K562 (cell line): ENCODE results near the gene HTR2C. TPM values are rescaled to one million over a fixed set of nuclear protein-coding genes. Genes with fewer than 3 reads are reported as not detected.

Source experiments
- ATAC-seq: fragments of 200-7000 bp; cut with Tn5 transposase; 3 replicates; pipeline ENCODE4 v1.9.1; 2020; ENCODE audit warnings: moderate library complexity
- BruUV-seq: library from RNA; stranded (reverse); fragments of 400-500 nt; replicated peaks from 2 replicates; lab custom pipeline; 2021; lab: Mats Ljungman, UMichigan
- CTCF ChIA-PET: fragments of 300-600 bp; formaldehyde crosslinking; extraction: SDS; loops from one replicate; lab custom pipeline; 2021; ENCODE audit warnings: low intra/inter-chr PET ratio; lab: Yijun Ruan, JAX
- POLR2A ChIA-PET: fragments of 300-600, 350-650 bp; sonication (Branson Sonifier 250); formaldehyde crosslinking; extraction: SDS; loops from one replicate; lab custom pipeline; 2021; ENCODE audit warnings: antibody characterized with exemption, inconsistent platforms; lab: Yijun Ruan, JAX
- DNase-seq, 4 experiments: peaks; one replicate each; pipeline versions ENCODE4 v3.0.0 to v3.0.0-alpha.2; 2011 to 2018; ENCODE audit warnings: low spot score in 3 of 4, mixed read lengths in 3 of 4; ENCODE audit errors: extremely low read depth in 1 of 4
- FAIRE-seq: peaks from 2 replicates; lab custom pipeline; 2011; peaks lifted over from hg19 to GRCh38; lab: Jason Lieb, UNC
- H2AFZ ChIP-seq: 2 replicates; pipeline ENCODE4 v1.6.0; 2011; ENCODE audit warnings: low read depth, low read length, control low read depth, inconsistent platforms
- H3K27ac ChIP-seq: fragments of 200-600 bp; 3 replicates; pipeline ENCODE4 v1.8.0; 2011; ENCODE audit warnings: low read depth, mild to moderate bottlenecking, control low read depth, inconsistent platforms, low read length, moderate library complexity, mixed read lengths; ENCODE audit errors: extremely low read depth
- H3K27me3 ChIP-seq, 2 experiments: fragments of 300-600 bp in 1 of 2; 2 replicates in 1 of 2; 3 replicates in 1 of 2; pipeline versions ENCODE4 v1.6.0 to v1.8.0; 2011; ENCODE audit warnings: inconsistent platforms in 2 of 2, low read length in 2 of 2, mild to moderate bottlenecking in 1 of 2, mixed read lengths in 1 of 2, moderate library complexity in 1 of 2; ENCODE audit not compliant: control insufficient read depth in 2 of 2, insufficient read depth in 2 of 2
- H3K36me3 ChIP-seq: fragments of 300-600 bp; 3 replicates; pipeline ENCODE4 v1.8.0; 2011; ENCODE audit warnings: mild to moderate bottlenecking, low read length, inconsistent platforms; ENCODE audit not compliant: control insufficient read depth, insufficient read depth
- H3K4me1 ChIP-seq, 2 experiments: fragments of 200-600 bp in 1 of 2; replicated peaks in 1 of 2; 2 replicates in 1 of 2; 3 replicates in 1 of 2; pipeline versions ENCODE4 v1.5.1 to v1.8.0; 2011; ENCODE audit warnings: inconsistent platforms in 2 of 2, low read length in 2 of 2, mild to moderate bottlenecking in 1 of 2, mixed read lengths in 1 of 2, moderate library complexity in 1 of 2; ENCODE audit not compliant: control insufficient read depth in 2 of 2, insufficient read depth in 2 of 2
- H3K4me2 ChIP-seq: 2 replicates; pipeline ENCODE4 v1.6.1; 2011; ENCODE audit warnings: low read length, control low read depth, inconsistent platforms, mixed read lengths; ENCODE audit not compliant: insufficient read depth
- H3K4me3 ChIP-seq: fragments of 200-600 bp; sonication (generic), shearing (Covaris generic); 2 replicates; pipeline ENCODE4 v1.5.1; 2016; ENCODE audit warnings: control low read depth, inconsistent platforms
- H3K79me2 ChIP-seq: fragments of 200-600 bp; 3 replicates; pipeline ENCODE4 v1.8.0; 2011; ENCODE audit warnings: low read length, inconsistent platforms; ENCODE audit not compliant: control insufficient read depth, insufficient read depth
- H3K9ac ChIP-seq, 2 experiments: 2 replicates each; pipeline versions ENCODE4 v1.6.0 to v1.6.1; 2011; ENCODE audit warnings: low read depth in 2 of 2, low read length in 2 of 2, control low read depth in 1 of 2, inconsistent platforms in 1 of 2, mild to moderate bottlenecking in 1 of 2, mixed read lengths in 1 of 2; ENCODE audit not compliant: insufficient read depth in 1 of 2
- H3K9me1 ChIP-seq: one replicate; pipeline ENCODE4 v1.6.0; 2011; ENCODE audit warnings: inconsistent platforms, mild to moderate bottlenecking, low read length, moderate library complexity; ENCODE audit not compliant: control insufficient read depth, insufficient read depth
- H3K9me3 ChIP-seq: replicated peaks from 2 replicates; pipeline ENCODE4 v1.5.1; 2011; ENCODE audit warnings: low read depth, low read length, inconsistent platforms; ENCODE audit not compliant: control insufficient read depth, insufficient read depth
- H4K20me1 ChIP-seq: replicated peaks from 2 replicates; pipeline ENCODE4 v1.6.1; 2011; ENCODE audit warnings: low read length, inconsistent platforms, mixed read lengths; ENCODE audit not compliant: control insufficient read depth, insufficient read depth
- ERF ChIP-seq: fragments of 450-650 bp; formaldehyde crosslinking; IDR thresholded peaks from 2 replicates; pipeline ENCODE4 v1.4.0; 2020; ENCODE audit warnings: mild to moderate bottlenecking, mixed read lengths
- ILK ChIP-seq: fragments of 450-650 bp; IDR thresholded peaks from 2 replicates; pipeline ENCODE4 v1.6.1; 2016; ENCODE audit warnings: missing genetic modification characterization, low read depth, mild to moderate bottlenecking, missing compliant biosample characterization, moderate library complexity, borderline replicate concordance
- KDM1A ChIP-seq, 2 experiments: fragments of 450-650 bp; IDR thresholded peaks; 2 replicates each; pipeline ENCODE4 v1.6.1; 2016; ENCODE audit warnings: mild to moderate bottlenecking in 2 of 2
- NEUROD1 ChIP-seq: fragments of 150-350 bp; IDR thresholded peaks from 2 replicates; pipeline ENCODE4 v1.6.1; 2014; ENCODE audit warnings: borderline replicate concordance, low read length, low read depth; ENCODE audit not compliant: partially characterized antibody
- NR4A1 ChIP-seq, 2 experiments: fragments of 250-450 bp in 1 of 2; fragments of 450-650 bp in 1 of 2; sonication (Bioruptor Pico) in 1 of 2; IDR thresholded peaks; 2 replicates each; pipeline versions ENCODE4 v1.4.0 to v1.6.1; 2016 to 2020; ENCODE audit warnings: mild to moderate bottlenecking in 2 of 2, missing compliant biosample characterization in 1 of 2, missing genetic modification characterization in 1 of 2, moderate library complexity in 1 of 2
- TCF7 ChIP-seq: sonication (generic); IDR thresholded peaks from 2 replicates; pipeline ENCODE4 v1.6.1; 2016; ENCODE audit warnings: antibody characterized with exemption, borderline replicate concordance
- ZNF431 ChIP-seq: sonication (generic); formaldehyde crosslinking; IDR thresholded peaks from 2 replicates; pipeline ENCODE4 v1.8.0; 2022; ENCODE audit warnings: mild to moderate bottlenecking, missing genetic modification reagents
- WGBS: fragments of 100-300 bp; shearing (Covaris generic); methylation state at CpG from one replicate; pipeline ENCODE4 v1.1.6; 2016; ENCODE audit warnings: low coverage, mixed read lengths; ENCODE audit not compliant: insufficient coverage; ENCODE audit errors: missing lambda C conversion rate; 5-methylcytosine and 5-hydroxymethylcytosine counted together
- in situ Hi-C: fragments of 300-500 bp; cut with MboI; formaldehyde crosslinking; loops from 4 replicates; pipeline ENCODE4 v1.15.0; 2018; ENCODE audit warnings: inconsistent platforms, mixed read lengths
- intact Hi-C: fragments of 100-400 bp; cut with micrococcal nuclease; formaldehyde crosslinking; loops from 2 replicates; pipeline ENCODE4 v1.14.2; 2022
- polyA plus RNA-seq, 8 experiments: library from polyadenylated mRNA; depleted of rRNA in 4 of 8; stranded (reverse) in 5 of 8; unstranded in 3 of 8; fragments of >200 nt; fragmentation: Nextera tagmentation in 2 of 8; fragmentation: Illumina TruSeq in 1 of 8; extraction: Ambion mirVana in 2 of 8; extraction: Trizol in 1 of 8; gene quantifications; 2 replicates each; pipeline versions ENCODE4 v1.2.1 to v1.2.3, GENCODE V29; 2011 to 2014; ENCODE audit warnings: inconsistent platforms in 1 of 8, missing spikeins in 1 of 8
- total RNA-seq, 7 experiments: library from RNA; depleted of rRNA in 6 of 7; stranded (reverse); fragments of >200 nt in 6 of 7; fragmentation: Illumina TruSeq in 2 of 7; extraction: Trizol in 2 of 7; gene quantifications; 2 replicates each; pipeline versions ENCODE4 v1.2.1 to v1.2.3, GENCODE V29; 2011 to 2021; ENCODE audit warnings: low replicate concordance in 1 of 7
- TF ChIP-seq, protein P1 (sequence below), 2 experiments: IDR thresholded peaks; 2 replicates each; pipeline ENCODE4 v1.6.1; 2012; ENCODE audit warnings: improper control_type of control experiment in 2 of 2, low read depth in 2 of 2, low read length in 2 of 2, borderline replicate concordance in 1 of 2
- TF ChIP-seq, protein P2 (sequence below): IDR thresholded peaks from 2 replicates; pipeline ENCODE4 v1.6.1; 2011; ENCODE audit not compliant: insufficient read length; ENCODE audit errors: extremely low read depth
- TF ChIP-seq, protein P3 (sequence below): sonication (generic); formaldehyde crosslinking; IDR thresholded peaks from 2 replicates; pipeline ENCODE4 v1.8.0; 2022; ENCODE audit warnings: mild to moderate bottlenecking, missing genetic modification reagents

The HTR2C gene
- total and polyA plus RNA-seq, 9 of the 15 experiments (the other 6 are each of a cell fraction or from before 2014, with no cell fraction given): 0.04 to 0.22 (median 0.10) TPM

DNA sequence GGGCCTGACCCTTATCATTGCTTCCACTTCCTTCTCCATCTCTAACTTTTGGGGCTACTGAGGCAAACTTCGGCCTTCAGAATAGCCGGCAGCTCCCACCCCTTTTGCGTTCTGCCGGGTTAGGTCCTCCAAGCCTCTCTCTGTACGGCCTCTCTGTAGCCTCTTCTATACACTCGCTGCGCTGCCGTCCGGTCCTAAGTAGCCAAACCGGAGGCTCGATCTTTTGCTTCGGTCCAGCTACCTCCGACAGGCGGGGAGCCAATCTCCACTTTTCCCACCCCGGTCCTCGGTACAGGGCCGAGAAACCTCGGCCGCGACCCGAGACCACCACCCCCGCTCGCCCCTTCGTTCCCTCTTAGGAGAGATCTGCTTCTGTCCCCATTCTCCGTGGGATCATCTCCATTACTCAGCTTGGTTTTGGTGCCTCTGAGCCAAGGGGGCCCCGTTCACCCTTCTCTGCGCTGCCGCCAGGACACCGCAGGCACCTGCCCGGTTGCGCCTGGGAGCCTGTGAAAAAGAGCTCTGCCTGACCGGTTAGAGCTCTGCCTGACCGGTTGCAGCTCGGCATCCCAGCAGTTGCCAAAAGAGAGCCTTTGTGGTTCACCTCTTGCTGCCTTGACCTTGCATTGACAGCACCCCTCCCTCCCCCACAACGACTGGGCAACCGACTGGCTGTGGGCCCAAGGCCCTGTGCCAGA, 1.0 kb upstream of the HTR2C start:
- no TSS peak for BruUV-seq
- no peaks in the 10 kb centered on the region for H3K79me2 ChIP-seq
- H3K9ac ChIP-seq: no peak overlapping the region
- no peak overlapping the region for H3K27ac ChIP-seq
- H4K20me1 ChIP-seq: no peaks in the 10 kb centered on the region
- intact Hi-C loops (no loop called here), in situ Hi-C loops (no loop called here)
- no peak overlapping the region for H3K4me2 ChIP-seq
- DNase-seq: no peak
- H3K4me3 ChIP-seq: no peak overlapping the region
- H3K9me3 ChIP-seq: no peaks in the 10 kb centered on the region
- H3K4me1 ChIP-seq: no peaks in the 10 kb centered on the region; a peak in 1 of 5 replicates
- POLR2A ChIA-PET: interaction anchor here (0.6 kb wide), 1 partner anchor 18 kb away, joined by 3 read pairs; no protein-coding TSS in a partner anchor
- H3K9me1 ChIP-seq: no peaks in the 10 kb centered on the region
- ATAC-seq: no peak
- H2AFZ ChIP-seq: no peak overlapping the region
- H3K36me3 ChIP-seq: no peaks in the 10 kb centered on the region
- CTCF ChIA-PET: no interaction called here
- TF ChIP-seq TCF7 (no peak), ERF (no peak), NEUROD1 (no peak), KDM1A (IDR thresholded peaks at IDR 0.05) (no peak), NR4A1 (CRISPR knock-in tag; IDR thresholded peaks at IDR 0.05) (no peak), NR4A1 (tag; IDR thresholded peaks at IDR 0.05) (no peak), ILK (tag) (no peak), ZNF431 (no peak)
- TF ChIP-seq, protein P1, sequence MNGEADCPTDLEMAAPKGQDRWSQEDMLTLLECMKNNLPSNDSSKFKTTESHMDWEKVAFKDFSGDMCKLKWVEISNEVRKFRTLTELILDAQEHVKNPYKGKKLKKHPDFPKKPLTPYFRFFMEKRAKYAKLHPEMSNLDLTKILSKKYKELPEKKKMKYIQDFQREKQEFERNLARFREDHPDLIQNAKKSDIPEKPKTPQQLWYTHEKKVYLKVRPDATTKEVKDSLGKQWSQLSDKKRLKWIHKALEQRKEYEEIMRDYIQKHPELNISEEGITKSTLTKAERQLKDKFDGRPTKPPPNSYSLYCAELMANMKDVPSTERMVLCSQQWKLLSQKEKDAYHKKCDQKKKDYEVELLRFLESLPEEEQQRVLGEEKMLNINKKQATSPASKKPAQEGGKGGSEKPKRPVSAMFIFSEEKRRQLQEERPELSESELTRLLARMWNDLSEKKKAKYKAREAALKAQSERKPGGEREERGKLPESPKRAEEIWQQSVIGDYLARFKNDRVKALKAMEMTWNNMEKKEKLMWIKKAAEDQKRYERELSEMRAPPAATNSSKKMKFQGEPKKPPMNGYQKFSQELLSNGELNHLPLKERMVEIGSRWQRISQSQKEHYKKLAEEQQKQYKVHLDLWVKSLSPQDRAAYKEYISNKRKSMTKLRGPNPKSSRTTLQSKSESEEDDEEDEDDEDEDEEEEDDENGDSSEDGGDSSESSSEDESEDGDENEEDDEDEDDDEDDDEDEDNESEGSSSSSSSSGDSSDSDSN (IDR thresholded peaks at IDR 0.05; ENCODE audit: borderline replicate concordance in 1 of 2, low read depth in 2 of 2, low read length in 2 of 2): no peak
- TF ChIP-seq, protein P2, sequence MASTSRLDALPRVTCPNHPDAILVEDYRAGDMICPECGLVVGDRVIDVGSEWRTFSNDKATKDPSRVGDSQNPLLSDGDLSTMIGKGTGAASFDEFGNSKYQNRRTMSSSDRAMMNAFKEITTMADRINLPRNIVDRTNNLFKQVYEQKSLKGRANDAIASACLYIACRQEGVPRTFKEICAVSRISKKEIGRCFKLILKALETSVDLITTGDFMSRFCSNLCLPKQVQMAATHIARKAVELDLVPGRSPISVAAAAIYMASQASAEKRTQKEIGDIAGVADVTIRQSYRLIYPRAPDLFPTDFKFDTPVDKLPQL: no peak
- TF ChIP-seq, protein P3, sequence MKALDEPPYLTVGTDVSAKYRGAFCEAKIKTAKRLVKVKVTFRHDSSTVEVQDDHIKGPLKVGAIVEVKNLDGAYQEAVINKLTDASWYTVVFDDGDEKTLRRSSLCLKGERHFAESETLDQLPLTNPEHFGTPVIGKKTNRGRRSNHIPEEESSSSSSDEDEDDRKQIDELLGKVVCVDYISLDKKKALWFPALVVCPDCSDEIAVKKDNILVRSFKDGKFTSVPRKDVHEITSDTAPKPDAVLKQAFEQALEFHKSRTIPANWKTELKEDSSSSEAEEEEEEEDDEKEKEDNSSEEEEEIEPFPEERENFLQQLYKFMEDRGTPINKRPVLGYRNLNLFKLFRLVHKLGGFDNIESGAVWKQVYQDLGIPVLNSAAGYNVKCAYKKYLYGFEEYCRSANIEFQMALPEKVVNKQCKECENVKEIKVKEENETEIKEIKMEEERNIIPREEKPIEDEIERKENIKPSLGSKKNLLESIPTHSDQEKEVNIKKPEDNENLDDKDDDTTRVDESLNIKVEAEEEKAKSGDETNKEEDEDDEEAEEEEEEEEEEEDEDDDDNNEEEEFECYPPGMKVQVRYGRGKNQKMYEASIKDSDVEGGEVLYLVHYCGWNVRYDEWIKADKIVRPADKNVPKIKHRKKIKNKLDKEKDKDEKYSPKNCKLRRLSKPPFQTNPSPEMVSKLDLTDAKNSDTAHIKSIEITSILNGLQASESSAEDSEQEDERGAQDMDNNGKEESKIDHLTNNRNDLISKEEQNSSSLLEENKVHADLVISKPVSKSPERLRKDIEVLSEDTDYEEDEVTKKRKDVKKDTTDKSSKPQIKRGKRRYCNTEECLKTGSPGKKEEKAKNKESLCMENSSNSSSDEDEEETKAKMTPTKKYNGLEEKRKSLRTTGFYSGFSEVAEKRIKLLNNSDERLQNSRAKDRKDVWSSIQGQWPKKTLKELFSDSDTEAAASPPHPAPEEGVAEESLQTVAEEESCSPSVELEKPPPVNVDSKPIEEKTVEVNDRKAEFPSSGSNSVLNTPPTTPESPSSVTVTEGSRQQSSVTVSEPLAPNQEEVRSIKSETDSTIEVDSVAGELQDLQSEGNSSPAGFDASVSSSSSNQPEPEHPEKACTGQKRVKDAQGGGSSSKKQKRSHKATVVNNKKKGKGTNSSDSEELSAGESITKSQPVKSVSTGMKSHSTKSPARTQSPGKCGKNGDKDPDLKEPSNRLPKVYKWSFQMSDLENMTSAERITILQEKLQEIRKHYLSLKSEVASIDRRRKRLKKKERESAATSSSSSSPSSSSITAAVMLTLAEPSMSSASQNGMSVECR: no peak
- 1% methylated on average over 36 of the region's 36 CpGs for WGBS
- FAIRE-seq: no peak
- H3K27me3 ChIP-seq: peaks cover 9 to 32% of the 10 kb centered on the region in 2 experiments; a peak in 4 of 5 replicates
